Esophagus squamous epithelium (tissue), 4 donors: ENCODE measurements around the gene FOXL1.

Source experiments
- CTCF ChIP-seq, 6 experiments: fragments of 450-650 bp in 4 of 6; fragments of 200-600 bp in 2 of 6; sonication (generic) in 2 of 6; IDR thresholded peaks; one replicate each; pipeline ENCODE4 v1.5.1; 2016 to 2019; ENCODE audit warnings: antibody characterized with exemption in 6 of 6, mild to moderate bottlenecking in 4 of 6, moderate library complexity in 4 of 6
- POLR2A ChIP-seq, 4 donors: fragments of 450-650 bp; IDR thresholded peaks; one replicate each; pipeline ENCODE4 v1.6.1; 2017; ENCODE audit warnings: antibody characterized with exemption in 4 of 4, mild to moderate bottlenecking in 4 of 4, moderate library complexity in 3 of 4

- TF ChIP-seq CTCF (IDR thresholded peaks at IDR 0.05) = no peak
- TF ChIP-seq POLR2A (IDR thresholded peaks at IDR 0.05) = no peak
Observed at GRCh38 chr16:86559802-86560305, 18.5 kb upstream of the FOXL1 start.
